NOMO-1 treated with dmso at 0.1 percent for 144 hours (cell line): ENCODE measurements around the gene MAN1A1.

Experiments
- DNase-seq: peaks from one replicate; lab custom pipeline; 2025; ENCODE audit not compliant: unreplicated experiment; lab: John Stamatoyannopoulos, UW

Gene MAN1A1

GRCh38 chr6:119148825-119149525 is 200.6 kb downstream of the MAN1A1 start:
- no peak for DNase-seq

DNA sequence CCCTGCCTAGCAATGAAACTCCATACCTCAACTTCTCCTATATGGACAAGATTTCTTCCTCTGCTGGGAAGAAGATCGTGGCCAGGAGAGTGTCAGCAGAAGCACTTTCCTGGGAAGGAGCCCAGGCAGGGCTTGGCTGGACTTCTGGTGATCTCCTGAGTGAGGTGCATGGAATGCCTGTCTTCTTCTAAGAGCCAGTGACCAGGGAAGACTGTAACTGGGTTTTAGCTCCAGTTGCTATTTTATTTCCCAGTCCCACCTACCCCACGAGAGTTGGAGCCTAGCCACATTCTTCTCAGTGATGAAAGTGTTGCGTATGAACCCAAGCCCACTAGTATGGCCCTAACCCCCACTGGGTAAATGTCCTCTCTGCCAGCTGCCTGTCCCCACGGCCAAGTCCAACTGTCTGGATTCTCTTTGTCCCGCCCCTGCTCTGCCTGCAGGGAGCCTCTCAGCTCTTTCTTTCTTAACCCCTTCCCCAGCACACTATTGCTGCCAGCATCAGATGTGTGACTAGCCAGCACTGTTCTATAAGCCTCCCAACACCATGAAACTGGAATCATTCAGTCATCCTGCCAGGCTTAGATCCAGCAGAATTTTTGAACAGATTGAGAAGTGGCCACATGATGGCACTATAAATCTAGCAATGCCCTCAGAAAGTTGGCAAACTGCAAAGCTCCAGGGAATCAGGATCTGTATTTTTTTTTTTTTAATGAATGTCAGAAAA is 201.3 kb downstream of the MAN1A1 start:
- DNase-seq, result no peak

DNA sequence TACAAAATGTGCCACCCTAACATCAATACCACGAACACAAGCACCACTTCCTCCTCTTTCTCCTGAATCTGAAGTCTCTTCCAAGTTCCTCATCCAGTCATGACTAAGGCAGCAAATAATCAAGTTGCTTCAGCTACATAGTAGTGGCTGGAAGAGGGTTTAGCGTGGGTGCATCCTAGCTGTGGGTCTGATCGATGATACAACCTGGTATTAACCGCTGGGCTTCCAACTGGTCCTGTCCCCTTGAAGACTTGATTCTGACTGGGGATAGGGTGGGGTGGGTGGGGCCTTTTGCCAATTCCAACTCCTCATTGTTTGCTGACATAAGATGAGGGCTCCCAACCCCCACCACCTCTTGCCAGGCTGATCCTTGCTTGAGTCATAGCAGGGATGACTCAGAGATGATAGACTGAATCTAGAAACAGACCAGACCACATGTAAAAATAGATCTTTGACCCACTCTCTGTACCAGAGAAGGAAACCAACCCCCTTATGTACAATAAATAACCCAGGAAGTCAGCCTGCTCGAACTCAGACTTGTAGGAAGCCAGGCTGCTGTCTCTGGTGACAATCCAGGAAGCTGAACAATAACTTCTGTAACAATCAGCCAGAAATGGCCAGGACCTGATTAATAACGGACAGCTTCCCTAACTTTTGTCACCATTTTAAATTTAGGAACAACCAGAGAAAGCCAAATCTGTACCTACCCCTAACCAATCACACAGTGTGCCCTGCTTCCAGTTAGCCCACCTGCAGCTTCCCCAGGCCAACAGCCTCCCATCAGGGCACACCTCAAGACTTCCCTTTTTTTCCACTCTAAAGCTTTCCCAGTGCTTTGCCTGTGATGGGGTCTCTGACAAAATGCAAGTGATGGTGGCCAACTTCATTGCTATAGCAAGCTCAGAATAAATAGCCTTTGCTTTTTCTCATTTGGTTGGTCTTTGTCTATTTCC is 202.2 kb downstream of the MAN1A1 start:
- DNase-seq, result peak; percentile 65

DNA sequence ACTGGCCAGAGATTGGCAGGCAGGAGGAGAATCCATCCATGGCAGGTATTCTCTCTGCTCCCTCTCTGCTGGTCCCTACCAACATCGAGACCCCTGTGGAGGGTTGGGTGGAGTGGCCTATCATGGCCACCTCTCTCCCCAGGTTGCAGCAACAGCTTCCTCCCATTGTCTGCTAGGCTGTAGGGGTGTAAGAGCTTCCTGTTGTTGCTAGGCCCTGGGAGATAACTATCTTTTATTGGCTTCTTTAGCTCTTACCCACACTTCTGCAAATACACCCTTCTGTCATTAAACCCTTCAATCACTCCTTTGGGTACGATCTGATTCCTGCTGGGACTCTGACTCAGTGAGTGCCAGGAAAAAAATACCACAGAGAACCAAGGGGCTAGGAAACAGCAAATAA is 204.4 kb downstream of the MAN1A1 start:
- DNase-seq, result no peak

DNA sequence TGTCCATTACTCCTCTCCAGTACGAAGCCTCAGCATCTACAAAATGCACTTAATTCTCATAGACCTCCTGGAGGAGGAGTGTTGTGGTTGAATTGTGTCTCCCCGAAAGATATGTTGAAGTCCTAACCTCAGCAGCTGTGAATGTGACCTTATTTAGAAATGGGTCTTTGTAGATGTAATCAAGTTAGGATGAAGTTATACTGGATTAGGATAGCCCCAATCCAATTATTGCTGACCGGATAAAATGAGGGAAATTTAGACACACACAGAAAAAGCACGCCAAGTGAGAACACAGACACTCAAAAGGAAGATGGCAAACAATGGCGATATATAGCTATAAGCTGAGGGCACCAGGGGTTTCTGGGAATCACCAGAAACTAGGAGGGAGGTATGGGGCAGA is 206.9 kb downstream of the MAN1A1 start:
- no peak for DNase-seq

GRCh38 chr6:119142041-119142440 is 207.5 kb downstream of the MAN1A1 start:
- DNase-seq, result no peak

DNA sequence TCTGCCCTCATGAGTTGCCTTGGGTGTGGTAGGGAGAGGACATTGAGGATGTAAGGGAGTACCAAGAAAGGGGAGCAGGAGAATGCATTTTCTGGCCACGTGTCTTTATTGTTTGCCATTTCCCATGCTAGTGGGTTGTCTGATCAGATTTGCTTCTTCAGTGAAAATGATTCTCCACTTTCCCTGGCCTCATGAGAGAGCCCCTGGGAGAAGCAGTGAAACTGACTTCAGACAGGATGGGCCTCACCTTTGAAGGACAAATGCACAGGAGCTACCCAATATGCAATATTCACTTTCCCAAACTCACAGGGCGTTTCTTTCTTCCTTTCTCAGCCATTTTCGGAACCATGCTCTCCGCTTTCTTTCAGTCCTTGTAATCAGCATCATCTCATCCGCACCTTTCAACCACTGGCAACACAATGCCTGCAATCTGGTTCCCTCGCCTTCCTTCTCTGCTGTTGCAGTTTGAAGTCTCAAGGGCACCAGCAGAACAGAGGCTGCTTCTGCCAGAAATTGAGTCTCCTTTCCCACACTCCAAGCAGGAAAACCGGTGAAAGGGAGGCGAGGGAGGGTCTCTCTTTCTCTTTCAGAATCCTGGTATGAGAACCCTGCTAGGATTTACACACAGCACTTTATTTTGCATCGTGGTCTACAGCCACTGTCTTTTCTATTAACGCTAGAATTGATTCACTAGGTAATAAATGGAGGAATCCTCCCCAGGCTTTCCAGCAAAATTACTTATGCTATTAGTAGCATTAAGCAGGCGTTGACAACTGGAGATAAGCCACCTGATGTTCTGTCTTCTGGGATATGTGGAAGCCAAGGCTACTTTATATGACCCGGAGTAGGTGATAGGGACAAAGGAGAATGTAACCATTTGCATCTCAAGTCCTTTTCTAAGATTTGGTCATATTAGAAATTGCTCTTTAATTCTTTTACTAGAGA is 209.1 kb downstream of the MAN1A1 start:
- no peak for DNase-seq

DNA sequence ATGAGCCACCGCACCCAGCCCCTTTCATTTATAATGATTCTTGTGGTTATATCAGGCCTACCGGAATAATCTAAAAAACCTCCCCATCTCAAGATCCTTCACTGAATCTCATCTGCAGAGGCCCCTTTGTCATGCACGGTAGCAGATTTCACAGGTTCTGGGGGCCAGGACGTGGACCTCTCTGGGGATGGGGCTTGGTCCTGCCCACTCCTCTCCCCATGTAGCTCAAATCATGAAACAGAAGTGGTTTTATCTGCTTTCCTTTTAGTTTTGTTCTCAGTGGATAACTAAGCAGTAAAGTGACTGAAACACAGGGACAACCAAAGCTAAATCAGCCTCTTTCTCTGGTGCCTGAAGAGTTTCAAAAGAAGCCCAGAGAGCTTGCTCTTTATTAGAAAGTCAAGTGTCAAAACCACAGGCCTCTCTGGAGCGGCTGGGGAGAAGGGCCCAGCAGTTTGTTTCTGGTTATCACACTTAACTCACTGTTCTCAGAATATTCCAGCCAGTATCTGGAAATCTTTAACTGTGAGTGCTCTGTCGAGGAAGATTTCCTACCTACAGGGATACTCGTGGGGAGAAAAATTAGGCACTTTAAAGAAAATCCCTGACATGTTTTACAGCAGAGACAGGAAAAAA is 210.5 kb downstream of the MAN1A1 start:
- DNase-seq, result no peak

- DNase-seq, result peak; percentile 24
These were observed 212.1 kb downstream of the MAN1A1 start for GRCh38 chr6:119137194-119138072.

GRCh38 chr6:119134752-119135151 is 214.8 kb downstream of the MAN1A1 start:
- no peak for DNase-seq

- DNase-seq, result no peak
These were observed 216.2 kb downstream of the MAN1A1 start for GRCh38 chr6:119133400-119133799.

GRCh38 chr6:119132261-119132981 is 217.1 kb downstream of the MAN1A1 start:
- no peak for DNase-seq

- DNase-seq, result no peak
These were observed 219.5 kb downstream of the MAN1A1 start for GRCh38 chr6:119129968-119130484.

- DNase-seq, result peak; percentile 35
These were observed 220.2 kb downstream of the MAN1A1 start for GRCh38 chr6:119129148-119129967.

- no peak for DNase-seq
These were observed 221.2 kb downstream of the MAN1A1 start for GRCh38 chr6:119128252-119128912.

DNA sequence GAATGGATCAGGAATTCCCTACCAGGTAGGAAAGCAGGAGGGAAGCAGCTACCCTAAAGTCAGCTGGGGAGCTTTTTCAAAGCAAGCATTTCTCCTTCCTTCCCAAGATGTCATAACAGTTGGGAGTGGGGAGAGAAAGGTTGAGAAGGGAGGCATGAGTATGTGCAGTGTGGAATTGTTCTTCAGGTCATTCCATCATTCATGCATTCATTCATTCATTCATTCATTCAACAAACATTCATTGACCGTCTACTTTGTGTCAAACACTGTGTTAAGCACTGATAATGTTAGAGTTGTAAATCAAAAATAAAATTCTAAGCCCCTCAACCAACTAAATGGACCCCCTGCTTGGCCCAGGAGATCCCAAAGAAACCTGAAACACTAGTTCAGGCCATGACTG is 221.9 kb downstream of the MAN1A1 start:
- DNase-seq, result no peak
